NB4 (cell line): Measurements from ENCODE around the gene NFIA.

Experiments used
- DNase-seq: peaks from one replicate; pipeline ENCODE4 v3.0.0; 2010; ENCODE audit warnings: low read depth
- H3K4me3 ChIP-seq: one replicate; pipeline ENCODE4 v1.5.1; 2011; ENCODE audit warnings: mild to moderate bottlenecking, low read depth, low read length, moderate library complexity
- MYC ChIP-seq: IDR thresholded peaks from 2 replicates; pipeline ENCODE4 v1.6.1; 2011; ENCODE audit warnings: low read depth, low read length
- POLR2A ChIP-seq: IDR thresholded peaks from 2 replicates; pipeline ENCODE4 v1.6.1; 2011; ENCODE audit warnings: mild to moderate bottlenecking; ENCODE audit not compliant: insufficient read length; ENCODE audit errors: extremely low read depth
- TF ChIP-seq, protein P1 (sequence below): IDR thresholded peaks from one replicate; pipeline ENCODE4 v1.5.1; 2012; ENCODE audit warnings: low read depth, low read length
- TF ChIP-seq, protein P2 (sequence below): IDR thresholded peaks from 2 replicates; pipeline ENCODE4 v1.6.1; 2011; ENCODE audit warnings: low read depth, low read length

NFIA gene

DNA sequence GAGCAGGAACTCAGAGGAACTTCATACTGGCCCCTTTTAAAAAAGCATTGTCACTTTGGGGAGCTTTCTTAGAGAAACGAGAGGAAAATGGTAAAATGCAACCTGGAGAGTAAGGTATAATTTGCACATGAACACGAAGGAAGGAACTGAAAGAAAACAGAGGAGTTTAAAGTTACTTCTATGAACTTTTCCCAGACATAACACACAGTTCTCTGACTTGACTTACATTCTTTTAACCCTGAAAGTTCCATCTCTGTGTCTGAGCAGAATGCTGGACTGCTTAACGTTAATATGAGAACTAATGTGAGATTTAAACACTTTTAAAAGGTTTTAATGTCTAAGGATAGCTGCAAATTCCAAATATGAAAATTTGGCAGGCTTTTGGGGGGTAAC lies 102.3 kb downstream of the NFIA start:
- H3K4me3 ChIP-seq, result no peak overlapping the region
- TF ChIP-seq, protein P1, sequence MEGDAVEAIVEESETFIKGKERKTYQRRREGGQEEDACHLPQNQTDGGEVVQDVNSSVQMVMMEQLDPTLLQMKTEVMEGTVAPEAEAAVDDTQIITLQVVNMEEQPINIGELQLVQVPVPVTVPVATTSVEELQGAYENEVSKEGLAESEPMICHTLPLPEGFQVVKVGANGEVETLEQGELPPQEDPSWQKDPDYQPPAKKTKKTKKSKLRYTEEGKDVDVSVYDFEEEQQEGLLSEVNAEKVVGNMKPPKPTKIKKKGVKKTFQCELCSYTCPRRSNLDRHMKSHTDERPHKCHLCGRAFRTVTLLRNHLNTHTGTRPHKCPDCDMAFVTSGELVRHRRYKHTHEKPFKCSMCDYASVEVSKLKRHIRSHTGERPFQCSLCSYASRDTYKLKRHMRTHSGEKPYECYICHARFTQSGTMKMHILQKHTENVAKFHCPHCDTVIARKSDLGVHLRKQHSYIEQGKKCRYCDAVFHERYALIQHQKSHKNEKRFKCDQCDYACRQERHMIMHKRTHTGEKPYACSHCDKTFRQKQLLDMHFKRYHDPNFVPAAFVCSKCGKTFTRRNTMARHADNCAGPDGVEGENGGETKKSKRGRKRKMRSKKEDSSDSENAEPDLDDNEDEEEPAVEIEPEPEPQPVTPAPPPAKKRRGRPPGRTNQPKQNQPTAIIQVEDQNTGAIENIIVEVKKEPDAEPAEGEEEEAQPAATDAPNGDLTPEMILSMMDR, result no peak
- TF ChIP-seq MYC, result no peak
- TF ChIP-seq, protein P2, sequence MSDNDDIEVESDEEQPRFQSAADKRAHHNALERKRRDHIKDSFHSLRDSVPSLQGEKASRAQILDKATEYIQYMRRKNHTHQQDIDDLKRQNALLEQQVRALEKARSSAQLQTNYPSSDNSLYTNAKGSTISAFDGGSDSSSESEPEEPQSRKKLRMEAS, result no peak
- TF ChIP-seq POLR2A, result no peak
- no peak for DNase-seq

DNA sequence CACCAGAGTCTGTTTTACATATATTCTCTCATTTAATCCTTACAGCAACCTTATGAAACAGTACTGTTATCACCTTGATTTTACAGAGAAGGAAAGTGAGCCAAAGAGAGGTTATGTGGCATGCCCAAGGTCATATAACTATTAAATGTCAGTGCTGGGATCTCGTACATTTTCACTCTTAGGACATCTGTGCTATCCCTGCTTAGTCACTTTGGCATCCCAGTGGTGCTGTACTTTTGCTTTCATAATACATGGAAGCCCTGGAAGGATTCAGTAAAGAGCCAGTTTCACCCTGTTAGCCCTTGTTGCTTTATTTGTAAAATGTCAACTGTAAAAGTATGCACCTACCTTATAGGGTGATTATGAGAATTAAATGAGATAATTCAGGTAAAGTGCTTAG lies 104.4 kb downstream of the NFIA start:
- TF ChIP-seq POLR2A, result no peak
- TF ChIP-seq, protein P1, result no peak
- TF ChIP-seq MYC, result no peak
- TF ChIP-seq, protein P2, result no peak
- DNase-seq, result no peak
- H3K4me3 ChIP-seq, result no peak overlapping the region

DNA sequence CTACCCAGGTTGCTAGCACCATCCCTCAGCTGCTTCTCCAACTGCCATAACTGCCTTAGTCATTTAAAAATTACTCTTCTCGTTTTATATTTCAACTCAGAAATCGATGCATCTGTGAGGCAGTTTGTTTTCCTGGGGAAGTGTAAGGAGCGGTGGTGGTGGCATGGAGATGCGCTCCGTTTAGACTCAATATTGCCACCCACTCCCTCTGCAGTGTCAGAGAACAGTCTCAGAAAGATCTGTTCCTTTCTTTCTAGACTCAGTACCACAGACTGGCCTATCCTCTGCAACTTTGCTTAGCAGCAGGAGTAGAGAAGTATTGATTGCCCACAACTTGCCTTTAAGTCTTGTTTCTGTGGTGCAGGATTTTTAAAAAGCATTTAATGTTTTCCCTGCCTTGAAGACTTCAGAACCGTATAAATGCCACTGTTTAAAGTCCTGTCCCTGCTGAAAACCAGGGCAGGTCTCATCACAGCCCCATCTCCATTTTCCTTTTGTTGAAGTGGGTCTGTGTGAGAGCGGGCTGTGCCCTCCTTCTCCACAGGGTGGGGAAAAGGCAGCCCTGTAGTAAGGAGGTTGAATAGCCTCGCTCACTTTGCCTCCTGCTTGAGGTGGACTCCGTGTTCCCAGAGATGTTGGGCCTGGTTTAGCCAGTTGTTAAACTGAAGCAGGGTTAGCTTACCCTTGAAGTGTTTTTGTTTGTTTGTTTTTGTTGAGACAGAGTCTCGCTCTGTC lies 105.2 kb downstream of the NFIA start:
- TF ChIP-seq, protein P2, result no peak
- no peak for TF ChIP-seq MYC
- TF ChIP-seq, protein P1, result no peak
- no peak for TF ChIP-seq POLR2A
- H3K4me3 ChIP-seq, result no peak overlapping the region
- no peak for DNase-seq

DNA sequence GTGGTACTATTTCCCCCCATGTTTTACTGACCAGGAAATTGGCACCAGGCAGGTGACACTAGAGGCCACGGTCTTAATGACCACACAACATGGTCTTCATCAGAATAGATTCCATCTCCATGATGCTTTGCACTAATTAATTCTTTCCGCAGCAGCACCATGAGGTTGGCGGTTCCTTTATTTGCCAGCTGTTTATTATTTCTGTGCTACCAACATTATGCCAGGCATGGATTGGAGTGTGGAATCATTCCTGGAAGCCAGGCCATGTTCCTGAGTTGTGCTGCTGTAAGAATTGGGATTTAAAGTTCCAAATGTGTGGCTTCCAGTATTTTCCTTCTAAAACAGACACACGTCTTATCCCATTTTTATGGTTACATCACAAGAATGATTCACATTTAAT lies 107.8 kb downstream of the NFIA start:
- H3K4me3 ChIP-seq, result no peak overlapping the region

DNA sequence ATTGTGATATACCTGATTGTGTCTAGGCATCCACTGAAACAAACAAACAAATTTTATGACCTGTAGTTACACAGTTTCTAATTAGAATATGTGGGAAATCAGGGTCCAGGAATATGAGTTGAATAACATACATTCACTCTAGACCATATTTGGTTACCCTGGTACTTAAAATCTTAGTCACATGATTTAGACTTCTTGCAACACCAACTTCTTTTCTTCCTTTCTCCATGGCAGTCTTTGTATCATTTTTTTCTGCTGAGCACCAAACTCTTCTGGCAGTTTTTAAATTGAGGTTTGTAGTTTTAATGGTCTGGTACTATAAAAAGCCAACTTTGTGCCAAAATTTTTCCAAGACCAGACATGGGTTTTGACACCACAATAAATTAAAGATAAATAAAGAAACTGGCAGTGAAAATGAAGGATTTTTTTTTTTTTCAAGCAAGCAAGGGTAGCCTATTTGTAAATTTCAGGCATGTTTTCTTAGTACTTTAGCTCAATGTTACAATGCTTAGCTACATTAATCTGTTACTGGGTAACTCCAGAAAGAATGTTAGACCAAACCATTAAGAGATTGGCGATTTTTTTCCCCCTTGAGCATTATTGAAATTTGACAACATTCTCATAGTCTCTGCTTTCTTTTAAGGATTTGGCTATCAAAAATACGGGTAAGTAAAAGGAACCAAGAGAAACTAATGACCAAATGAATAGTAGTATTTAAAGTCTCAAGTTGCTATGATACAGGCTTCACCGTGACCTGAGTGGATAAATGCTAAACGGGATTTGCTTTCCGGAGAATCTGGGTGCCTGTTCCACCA lies 108.5 kb downstream of the NFIA start:
- H3K4me3 ChIP-seq, result no peak overlapping the region
- no peak for DNase-seq
- TF ChIP-seq, protein P1, result no peak
- no peak for TF ChIP-seq POLR2A
- TF ChIP-seq, protein P2, result no peak
- no peak for TF ChIP-seq MYC

More for the DNA sequence above, 107.8 kb downstream of the NFIA start:
- TF ChIP-seq, protein P2, result no peak
- TF ChIP-seq POLR2A (no peak), MYC (no peak)
- TF ChIP-seq, protein P1, result no peak
- DNase-seq, result no peak

DNA sequence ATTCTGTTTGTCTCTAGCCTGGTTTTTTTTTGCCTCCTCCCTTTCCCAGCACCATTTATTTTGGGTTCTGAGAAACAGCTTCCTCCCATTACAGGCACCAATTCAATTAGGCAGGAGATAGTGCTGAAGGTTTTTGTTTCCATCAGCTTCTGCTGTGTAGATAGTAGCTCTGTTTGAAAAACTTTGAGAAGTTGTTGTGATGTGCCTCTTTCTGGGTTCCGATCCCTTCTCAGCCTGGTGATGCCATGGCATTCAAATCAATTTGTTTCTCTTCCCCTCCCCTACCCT lies 109.0 kb downstream of the NFIA start:
- TF ChIP-seq, protein P2, result no peak
- TF ChIP-seq MYC (no peak), POLR2A (no peak)
- TF ChIP-seq, protein P1, result no peak
- no peak overlapping the region for H3K4me3 ChIP-seq
- DNase-seq, result no peak
